ENCODE data around the gene C18orf32. TPM values are rescaled to one million over a fixed set of nuclear protein-coding genes. Genes with fewer than 3 reads are reported as not detected.

Gene C18orf32
- total RNA-seq (2021; fragmentation: NEBNext Ultra II Directional; extraction: Animal tissue kit (Norgen Biotek cat#: 25700)) (20.1 and 22.9 TPM in 2 replicates), polyA plus RNA-seq (2011; rRNA removed) (14.9 and 17.3 TPM in 2 replicates), polyA minus RNA-seq (2011; rRNA and poly(A)+ RNA removed) (1.1 and 1.7 TPM in 2 replicates)
- polyA plus RNA-seq (2011; cell fraction: cytosol; rRNA removed): 21.1 TPM
- polyA plus RNA-seq (2011; cell fraction: nucleus; rRNA removed): 11.5 TPM
- polyA plus RNA-seq (2012, experiment 1 of 2): 5.7 to 9.1 TPM (median 8.2 TPM) in 4 replicates
- 17.5 TPM for polyA plus RNA-seq (2012, experiment 2 of 2)
- polyA plus RNA-seq (2013, experiment 1 of 2): 39.6 TPM
- 42.4 TPM for polyA plus RNA-seq (2013, experiment 2 of 2)
- polyA minus RNA-seq (2011; cell fraction: cytosol; rRNA and poly(A)+ RNA removed): 8.6 TPM
- polyA minus RNA-seq (2011; cell fraction: nucleus; rRNA and poly(A)+ RNA removed): 6.0 TPM
- long read RNA-seq, experiment 1, full-length matches to known transcripts: 20 of 25 reads
- long read RNA-seq, experiment 1, partial matches to known transcripts: 0 of 25 reads
- long read RNA-seq, experiment 1, other reads (novel, unspliced or antisense): 5 of 25 reads
- long read RNA-seq, experiment 2, full-length matches to known transcripts: 11 of 11 reads
- long read RNA-seq, experiment 2, partial matches to known transcripts: 0 of 11 reads
- long read RNA-seq, experiment 2, other reads (novel, unspliced or antisense): 0 of 11 reads

GRCh38 chr18:49486953-49487710, at the start of gene C18orf32:
Gene C18orf32, minus strand, starts transcription at chr18:49487234. Its CDS starts 3,486 bp downstream, at chr18:49483748.
- Histone ChIP-seq H4K20me1 (replicated peaks in 1 of 2; ENCODE audit: control insufficient read depth in 1 of 2, insufficient read depth in 2 of 2, low read length in 2 of 2) (peaks cover 7% of the 10 kb centered on the region in 2 experiments), H3K14ac (ENCODE audit: insufficient read length) (no peak within 1 kb of the TSS), H3K9ac (replicated peaks in 1 of 4; ENCODE audit: extremely low read depth in 1 of 4, low read depth in 3 of 4, low read length in 3 of 4) (peak within 1 kb of the TSS; percentile 61 to 83 (median 68)), H2AFZ (ENCODE audit: low read length) (no peak within 1 kb of the TSS), H3K79me1 (ENCODE audit: low read depth, low read length) (no peaks in the 10 kb centered on the region), H3K27ac (ENCODE audit: low read depth, low read length) (peak within 1 kb of the TSS; percentile 73; the same call in 1 of the 2 replicates), H3K18ac (ENCODE audit: extremely low read depth, low read length) (peak within 1 kb of the TSS; percentile 93), H3K27me3 (replicated peaks in 1 of 4; ENCODE audit: control insufficient read depth in 3 of 4, extremely low read depth in 1 of 4, insufficient read depth in 3 of 4, low read length in 3 of 4) (no peaks in the 10 kb centered on the region), H3K23me2 (ENCODE audit: low read depth, low read length) (peaks cover 7% of the 10 kb centered on the region), H2AK5ac (ENCODE audit: low read depth, low read length) (no peak within 1 kb of the TSS), H3K36me3 (ENCODE audit: control insufficient read depth in 2 of 4, insufficient read depth in 4 of 4, low read length in 3 of 4) (peaks cover 15 to 55% (median 43%) of the 10 kb centered on the region in 4 experiments), H2BK120ac (replicated peaks; ENCODE audit: low read depth, low read length) (no peak within 1 kb of the TSS), H2BK20ac (ENCODE audit: low read length) (no peak within 1 kb of the TSS), H3K4me3 (ENCODE audit: extremely low read depth in 1 of 4, insufficient read depth in 2 of 4, low read depth in 3 of 4, low read length in 4 of 4) (peak within 1 kb of the TSS; percentile 72 to 93 (median 90)), H3K9me3 (ENCODE audit: insufficient read depth in 2 of 2, low read depth in 1 of 2, low read length in 1 of 2) (no peaks in the 10 kb centered on the region), H3K56ac (replicated peaks; ENCODE audit: insufficient read length, low read depth, low read length) (peak within 1 kb of the TSS; percentile 24), H2BK5ac (ENCODE audit: low read depth, low read length) (peak within 1 kb of the TSS; percentile 14), H3K79me2 (ENCODE audit: control insufficient read depth in 1 of 2, insufficient read depth in 2 of 2, low read length in 2 of 2) (peaks cover 6 to 46% of the 10 kb centered on the region in 2 experiments), H4K8ac (ENCODE audit: extremely low read depth, insufficient read depth, low read length) (peak within 1 kb of the TSS; percentile 45; the same call in 1 of the 2 replicates), H4K91ac (replicated peaks; ENCODE audit: insufficient read length, low read length) (no peak within 1 kb of the TSS), H3K4me2 (ENCODE audit: insufficient read depth in 1 of 2, low read depth in 2 of 2, low read length in 2 of 2) (peak within 1 kb of the TSS; percentile 75 to 86), H3K23ac (ENCODE audit: insufficient read length) (no peak within 1 kb of the TSS), H3K4ac (replicated peaks; ENCODE audit: insufficient read length, low read depth, low read length) (peak within 1 kb of the TSS; percentile 27), H2BK15ac (ENCODE audit: low read length) (no peak within 1 kb of the TSS), H3K4me1 (replicated peaks in 1 of 4; ENCODE audit: control insufficient read depth in 3 of 4, insufficient read depth in 4 of 4, low read length in 3 of 4) (peaks cover 0 to 8% (median 0%) of the 10 kb centered on the region in 4 experiments; a peak in 2 of 7 replicates), H2BK12ac (ENCODE audit: low read depth, low read length) (peak within 1 kb of the TSS; percentile 31; the same call in 1 of the 2 replicates), H4K5ac (ENCODE audit: insufficient read length, low read depth, low read length) (no peak within 1 kb of the TSS)
- POLR2A ChIA-PET (ENCODE audit: partially characterized antibody): interaction anchor here (0.6 to 6.9 kb wide), 24 partner anchors 11 to 1011 kb away, joined by 3 to 59 read pairs (median 4); partner anchors contain the start of genes DYM and LIPG
- CTCF ChIA-PET (ENCODE audit: partially characterized antibody): interaction anchor here (0.7 to 1.7 kb wide), 5 partner anchors 10 to 279 kb away, joined by 3 to 6 read pairs (median 3); no protein-coding TSS in a partner anchor
- no peak for FAIRE-seq
- WGBS, 2 experiments (ENCODE audit: extremely low coverage in 1 of 2, insufficient coverage in 1 of 2, insufficient read length in 1 of 2, insufficient replicate concordance in 2 of 2, low coverage in 1 of 2, low lambda C conversion rate in 2 of 2, missing lambda C conversion rate in 1 of 2): 8% methylated on average over 55 of the region's 69 CpGs; no CpG with 5 or more reads in 1 of the 2 experiments
- DNase-seq (ENCODE audit: low read depth in 1 of 2, low spot score in 2 of 2): peak; percentile 90 to 94
- TF ChIP-seq SAP30 (IDR thresholded peaks at IDR 0.05; ENCODE audit: insufficient read depth, insufficient replicate concordance, low read length): no peak
- TF ChIP-seq KDM1A (IDR thresholded peaks at IDR 0.05; ENCODE audit: borderline replicate concordance, low read length): no peak; the same call in 1 of the 2 replicates
- TF ChIP-seq SUZ12 (IDR thresholded peaks at IDR 0.05; ENCODE audit: low read length): no peak
- peak; percentile 73 for TF ChIP-seq TAF1 (IDR thresholded peaks at IDR 0.05; ENCODE audit: low read depth, low read length)
- peak; percentile 53; the same call in 1 of the 2 replicates for TF ChIP-seq YY1 (IDR thresholded peaks at IDR 0.05; ENCODE audit: low read depth, low read length)
- TF ChIP-seq SP4 (IDR thresholded peaks at IDR 0.05; ENCODE audit: low read length): peak; percentile 27; the same call in 1 of the 2 replicates
- TF ChIP-seq JUN (IDR thresholded peaks at IDR 0.05; ENCODE audit: low read depth, low read length): no peak
- TF ChIP-seq POU5F1 (IDR thresholded peaks at IDR 0.05; ENCODE audit: low read depth, low read length): no peak
- no peak for TF ChIP-seq BCL11A (IDR thresholded peaks at IDR 0.05; ENCODE audit: low read depth in 2 of 2, low read length in 2 of 2)
